Measurements from ENCODE around the gene ABI3.
"Not testable (repeated sequence)": the region's sequence is repeated elsewhere in the genome, so short reads cannot be mapped to it uniquely, and the experiment has no call there.

Gene ABI3

GRCh38 chr17:49239963-49240362 lies 29.5 kb downstream of the ABI3 start:
- no peak for DNase-seq
- in situ Hi-C loops (cut with HindIII; ENCODE audit: low pct_ligation_motif_present, low pct_unique_long_range_greater_than_20kb, low sequenced_read_pairs) = no loop called here

GRCh38 chr17:49240619-49241018 lies 30.1 kb downstream of the ABI3 start:
- no peak for DNase-seq
- in situ Hi-C loops (cut with HindIII; ENCODE audit: low pct_ligation_motif_present, low pct_unique_long_range_greater_than_20kb, low sequenced_read_pairs) = no loop called here

GRCh38 chr17:49241040-49241439 lies 30.5 kb downstream of the ABI3 start:
- DNase-seq = no peak
- in situ Hi-C loops (cut with HindIII; ENCODE audit: low pct_ligation_motif_present, low pct_unique_long_range_greater_than_20kb, low sequenced_read_pairs) = no loop called here

- in situ Hi-C loops (cut with HindIII; ENCODE audit: low pct_ligation_motif_present, low pct_unique_long_range_greater_than_20kb, low sequenced_read_pairs) = no loop called here
- DNase-seq = no peak
Measured at GRCh38 chr17:49241692-49242397, 31.3 kb downstream of the ABI3 start.

GRCh38 chr17:49242813-49243212 lies 32.3 kb downstream of the ABI3 start:
- in situ Hi-C loops (cut with HindIII; ENCODE audit: low pct_ligation_motif_present, low pct_unique_long_range_greater_than_20kb, low sequenced_read_pairs) = no loop called here

GRCh38 chr17:49244839-49245238 lies 34.3 kb downstream of the ABI3 start:
- DNase-seq = no peak
- in situ Hi-C loops (cut with HindIII; ENCODE audit: low pct_ligation_motif_present, low pct_unique_long_range_greater_than_20kb, low sequenced_read_pairs) = no loop called here

More at GRCh38 chr17:49242813-49243212, 32.3 kb downstream of the ABI3 start:
- no peak for DNase-seq

GRCh38 chr17:49247944-49248343 lies 37.4 kb downstream of the ABI3 start:
- no peak for DNase-seq
- in situ Hi-C loops (cut with HindIII; ENCODE audit: low pct_ligation_motif_present, low pct_unique_long_range_greater_than_20kb, low sequenced_read_pairs) = no loop called here

- no peak for DNase-seq
- in situ Hi-C loops (cut with HindIII; ENCODE audit: low pct_ligation_motif_present, low pct_unique_long_range_greater_than_20kb, low sequenced_read_pairs) = no loop called here
Measured at GRCh38 chr17:49249292-49249794, 38.8 kb downstream of the ABI3 start.

- no peak for DNase-seq
- in situ Hi-C loops (cut with HindIII; ENCODE audit: low pct_ligation_motif_present, low pct_unique_long_range_greater_than_20kb, low sequenced_read_pairs) = no loop called here
Measured at GRCh38 chr17:49249890-49250522, 39.5 kb downstream of the ABI3 start.

GRCh38 chr17:49252148-49252695 lies 41.7 kb downstream of the ABI3 start:
- DNase-seq = no peak
- in situ Hi-C loops (cut with HindIII; ENCODE audit: low pct_ligation_motif_present, low pct_unique_long_range_greater_than_20kb, low sequenced_read_pairs) = no loop called here

- no peak for DNase-seq
- in situ Hi-C loops (cut with HindIII; ENCODE audit: low pct_ligation_motif_present, low pct_unique_long_range_greater_than_20kb, low sequenced_read_pairs) = no loop called here
Measured at GRCh38 chr17:49254066-49254465, 43.6 kb downstream of the ABI3 start.

GRCh38 chr17:49255125-49255524 lies 44.6 kb downstream of the ABI3 start:
- in situ Hi-C loops (cut with HindIII; ENCODE audit: low pct_ligation_motif_present, low pct_unique_long_range_greater_than_20kb, low sequenced_read_pairs) = no loop called here
- no peak for DNase-seq

- in situ Hi-C loops (cut with HindIII; ENCODE audit: low pct_ligation_motif_present, low pct_unique_long_range_greater_than_20kb, low sequenced_read_pairs) = no loop called here
- DNase-seq = no peak
Measured at GRCh38 chr17:49258394-49258793, 47.9 kb downstream of the ABI3 start.

- no peak for DNase-seq
- in situ Hi-C loops (cut with HindIII; ENCODE audit: low pct_ligation_motif_present, low pct_unique_long_range_greater_than_20kb, low sequenced_read_pairs) = no loop called here
Measured at GRCh38 chr17:49259663-49260010, 49.1 kb downstream of the ABI3 start.

GRCh38 chr17:49260011-49260816 lies 49.7 kb downstream of the ABI3 start:
- in situ Hi-C loops (cut with HindIII; ENCODE audit: low pct_ligation_motif_present, low pct_unique_long_range_greater_than_20kb, low sequenced_read_pairs) = no loop called here
- peak; percentile 85 for DNase-seq

- no peak for DNase-seq
- in situ Hi-C loops (cut with HindIII; ENCODE audit: low pct_ligation_motif_present, low pct_unique_long_range_greater_than_20kb, low sequenced_read_pairs) = no loop called here
Measured at GRCh38 chr17:49260817-49261291, 50.3 kb downstream of the ABI3 start.

GRCh38 chr17:49261540-49261939 lies 51.0 kb downstream of the ABI3 start:
- in situ Hi-C loops (cut with HindIII; ENCODE audit: low pct_ligation_motif_present, low pct_unique_long_range_greater_than_20kb, low sequenced_read_pairs); DNase-seq: not testable (repeated sequence)

GRCh38 chr17:49266233-49266632 lies 55.7 kb downstream of the ABI3 start:
- in situ Hi-C loops (cut with HindIII; ENCODE audit: low pct_ligation_motif_present, low pct_unique_long_range_greater_than_20kb, low sequenced_read_pairs) = no loop called here
- no peak for DNase-seq

- in situ Hi-C loops (cut with HindIII; ENCODE audit: low pct_ligation_motif_present, low pct_unique_long_range_greater_than_20kb, low sequenced_read_pairs) = no loop called here
- no peak for DNase-seq
Measured at GRCh38 chr17:49267912-49268311, 57.4 kb downstream of the ABI3 start.

Measured in ACHN (cell line).